BE2C (cell line): ENCODE measurements around the gene OR7A10.

Experiments used
- DNase-seq: peaks from one replicate; pipeline ENCODE4 v3.0.0-alpha.2; 2020
- H3K27me3 ChIP-seq: fragments of 250-450 bp; sonication (Bioruptor Pico); 2 replicates; pipeline ENCODE4 v1.5.1; 2020; ENCODE audit warnings: mild to moderate bottlenecking
- H3K36me3 ChIP-seq: fragments of 250-450 bp; sonication (Bioruptor Pico); 2 replicates; pipeline ENCODE4 v1.5.1; 2020; ENCODE audit warnings: mild to moderate bottlenecking
- H3K4me1 ChIP-seq: fragments of 250-450 bp; sonication (Bioruptor Pico); 2 replicates; pipeline ENCODE4 v1.5.1; 2020
- H3K4me3 ChIP-seq: 2 replicates; pipeline ENCODE4 v1.5.1; 2011; ENCODE audit warnings: low read depth, low read length
- H3K9me3 ChIP-seq: fragments of 250-450 bp; sonication (Bioruptor Pico); 2 replicates; pipeline ENCODE4 v1.5.1; 2020
- TF ChIP-seq, protein P1 (sequence below): IDR thresholded peaks from 2 replicates; pipeline ENCODE4 v1.5.1; 2012; ENCODE audit warnings: mild to moderate bottlenecking, low read depth, low read length

The OR7A10 gene

DNA sequence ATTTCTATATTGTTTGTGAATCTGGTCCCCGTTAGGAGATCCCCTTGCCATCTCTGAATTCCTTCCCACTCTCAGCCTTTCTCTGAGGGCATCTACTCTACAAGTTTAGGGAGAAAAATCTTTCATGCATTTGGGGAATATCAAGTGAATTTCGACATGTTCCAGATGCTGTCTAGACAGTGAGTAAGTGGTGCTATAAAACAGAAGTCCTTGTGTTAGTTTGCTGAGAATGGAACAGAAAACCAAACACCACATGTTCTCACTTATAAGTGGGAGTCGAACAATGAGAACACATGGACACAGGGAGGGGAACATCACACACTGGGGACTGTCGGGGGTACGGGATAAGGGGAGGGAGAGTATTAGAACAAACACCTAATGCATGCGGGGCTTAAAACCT lies 5.1 kb downstream of the OR7A10 start:
- TF ChIP-seq, protein P1, sequence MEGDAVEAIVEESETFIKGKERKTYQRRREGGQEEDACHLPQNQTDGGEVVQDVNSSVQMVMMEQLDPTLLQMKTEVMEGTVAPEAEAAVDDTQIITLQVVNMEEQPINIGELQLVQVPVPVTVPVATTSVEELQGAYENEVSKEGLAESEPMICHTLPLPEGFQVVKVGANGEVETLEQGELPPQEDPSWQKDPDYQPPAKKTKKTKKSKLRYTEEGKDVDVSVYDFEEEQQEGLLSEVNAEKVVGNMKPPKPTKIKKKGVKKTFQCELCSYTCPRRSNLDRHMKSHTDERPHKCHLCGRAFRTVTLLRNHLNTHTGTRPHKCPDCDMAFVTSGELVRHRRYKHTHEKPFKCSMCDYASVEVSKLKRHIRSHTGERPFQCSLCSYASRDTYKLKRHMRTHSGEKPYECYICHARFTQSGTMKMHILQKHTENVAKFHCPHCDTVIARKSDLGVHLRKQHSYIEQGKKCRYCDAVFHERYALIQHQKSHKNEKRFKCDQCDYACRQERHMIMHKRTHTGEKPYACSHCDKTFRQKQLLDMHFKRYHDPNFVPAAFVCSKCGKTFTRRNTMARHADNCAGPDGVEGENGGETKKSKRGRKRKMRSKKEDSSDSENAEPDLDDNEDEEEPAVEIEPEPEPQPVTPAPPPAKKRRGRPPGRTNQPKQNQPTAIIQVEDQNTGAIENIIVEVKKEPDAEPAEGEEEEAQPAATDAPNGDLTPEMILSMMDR = no peak
- no peak for DNase-seq
- Histone ChIP-seq H3K9me3 (no peaks in the 10 kb centered on the region), H3K27me3 (peaks cover 5% of the 10 kb centered on the region; the same call in 1 of the 2 replicates), H3K4me1 (no peaks in the 10 kb centered on the region), H3K36me3 (no peaks in the 10 kb centered on the region), H3K4me3 (no peak overlapping the region)

DNA sequence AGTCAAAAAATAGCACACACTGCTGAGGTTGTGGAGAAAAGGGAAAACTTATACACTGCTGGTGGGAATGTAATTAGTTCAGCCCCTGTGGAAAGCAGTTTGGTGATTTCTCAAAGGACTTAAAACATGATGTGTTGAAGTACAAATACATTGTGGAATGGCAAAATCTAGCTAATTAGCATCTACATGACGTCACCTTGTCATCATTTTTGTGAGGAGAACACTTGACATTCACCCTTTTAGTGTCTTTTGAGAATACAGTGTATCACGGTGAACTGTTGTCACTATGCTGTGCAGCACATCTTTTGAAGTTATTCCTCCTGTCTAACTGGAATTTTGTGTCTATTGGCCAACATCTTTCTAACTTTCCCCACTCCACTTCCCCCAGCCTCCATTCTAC lies 5.6 kb downstream of the OR7A10 start:
- H3K9me3 ChIP-seq = no peaks in the 10 kb centered on the region
- TF ChIP-seq, protein P1 = no peak
- no peak overlapping the region for H3K4me3 ChIP-seq
- no peaks in the 10 kb centered on the region for H3K36me3 ChIP-seq
- no peaks in the 10 kb centered on the region for H3K4me1 ChIP-seq
- DNase-seq = no peak
- H3K27me3 ChIP-seq = peaks cover 5% of the 10 kb centered on the region; the same call in 1 of the 2 replicates

DNA sequence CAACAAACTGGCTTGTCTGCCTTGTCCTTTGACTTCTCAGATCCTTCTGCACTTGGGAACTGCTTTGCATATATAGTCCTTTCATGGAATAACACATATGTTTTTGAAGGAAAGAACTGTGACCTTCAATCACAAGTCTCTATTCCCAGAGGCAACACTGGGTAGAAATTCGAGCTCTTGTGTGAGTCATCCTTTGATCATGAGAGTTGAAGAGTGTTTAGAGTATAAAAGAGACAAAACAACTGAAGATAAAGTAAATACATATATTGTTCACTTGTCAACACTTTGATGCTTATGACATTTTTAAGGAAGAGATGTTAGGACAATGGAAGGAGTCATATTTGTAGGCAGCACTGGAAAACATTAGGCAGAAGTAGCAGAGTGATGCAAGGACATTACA lies 8.5 kb downstream of the OR7A10 start:
- H3K4me1 ChIP-seq = no peaks in the 10 kb centered on the region
- no peaks in the 10 kb centered on the region for H3K9me3 ChIP-seq
- 0 out of 2 replicates have a peak, but pooled peaks cover 5% of the 10 kb centered on the region for H3K27me3 ChIP-seq
- H3K4me3 ChIP-seq = no peak overlapping the region
- no peak for DNase-seq
- TF ChIP-seq, protein P1 = no peak
- no peaks in the 10 kb centered on the region for H3K36me3 ChIP-seq

DNA sequence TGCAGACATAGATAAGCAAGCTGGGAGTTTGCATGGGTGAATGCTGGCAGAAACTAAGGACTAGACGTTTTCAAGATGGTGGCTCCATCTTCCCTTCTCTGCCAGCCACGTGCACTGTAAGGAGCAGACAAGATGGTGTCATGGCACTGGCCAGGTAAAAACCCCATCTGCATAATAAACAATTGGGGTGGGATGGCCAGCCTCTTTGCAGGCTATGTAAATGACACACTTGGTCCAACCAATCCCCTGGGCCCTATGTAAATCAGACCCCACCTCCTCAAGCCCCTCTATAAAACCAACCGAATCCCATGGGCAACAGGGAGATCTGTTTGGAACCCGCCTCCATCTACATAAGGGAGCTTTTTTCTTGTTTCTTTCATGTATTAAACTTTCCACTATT lies 11.3 kb downstream of the OR7A10 start:
- TF ChIP-seq, protein P1 = no peak
- peaks cover 4% of the 10 kb centered on the region; the same call in 1 of the 2 replicates for H3K27me3 ChIP-seq
- H3K4me1 ChIP-seq = no peaks in the 10 kb centered on the region
- H3K36me3 ChIP-seq = no peaks in the 10 kb centered on the region
- H3K4me3 ChIP-seq = no peak overlapping the region
- peak; percentile 5 for DNase-seq
- no peaks in the 10 kb centered on the region for H3K9me3 ChIP-seq

DNA sequence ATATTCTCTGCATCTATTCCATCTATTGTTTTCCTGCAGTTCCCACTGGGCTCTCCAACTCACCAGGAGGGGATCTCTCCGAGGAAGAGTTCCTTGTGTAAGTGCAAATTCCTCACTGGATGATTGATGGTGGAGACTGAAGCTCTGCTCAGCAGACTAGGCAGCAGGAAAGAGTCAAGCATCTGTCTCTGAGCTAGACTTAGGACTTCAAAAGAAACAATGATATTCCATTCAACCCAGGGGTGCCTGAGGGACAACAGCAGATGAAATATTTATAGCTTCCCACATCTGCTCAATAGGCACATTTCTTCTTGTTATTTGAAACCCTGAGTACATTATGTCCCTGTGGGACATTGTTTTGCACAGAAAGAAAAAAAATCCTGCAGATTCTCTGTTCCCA lies 13.7 kb downstream of the OR7A10 start, which contains the start of the genes OR7A5 and OR7C1:
TSS of gene OR7A5 (minus strand) at position 175 of the 400 bp plus-strand sequence. CDS start 6,944 bp downstream, outside the sequence.
TSS of gene OR7C1 (minus strand) at position 175 of the 400 bp plus-strand sequence. CDS start 35,049 bp downstream, outside the sequence.
- Histone ChIP-seq H3K4me1 (no peaks in the 10 kb centered on the region), H3K36me3 (no peaks in the 10 kb centered on the region), H3K27me3 (peaks cover 6% of the 10 kb centered on the region; the same call in 1 of the 2 replicates), H3K4me3 (no peak within 1 kb of the TSS), H3K9me3 (no peaks in the 10 kb centered on the region)
- TF ChIP-seq, protein P1 = no peak
- no peak for DNase-seq

DNA sequence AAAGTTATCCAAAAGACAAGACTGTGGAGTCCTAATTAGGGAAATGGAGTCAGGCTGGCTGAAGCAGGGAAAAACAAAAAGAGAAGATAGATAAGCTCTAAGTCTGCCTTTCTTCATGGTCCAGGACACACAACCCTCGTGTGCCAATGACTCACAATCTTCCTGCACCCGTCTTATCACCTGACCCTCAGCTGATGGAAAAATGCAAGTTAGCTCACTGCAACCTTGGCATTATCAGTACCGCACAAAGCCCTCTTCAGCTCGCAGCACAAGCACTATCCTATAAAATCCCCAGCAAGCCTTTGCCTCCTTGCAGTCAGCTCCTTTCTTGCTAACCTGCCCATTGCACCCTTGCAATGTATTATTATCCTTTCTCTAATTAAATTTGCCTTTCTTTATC lies 18.0 kb downstream of the OR7A10 start:
- Histone ChIP-seq H3K27me3 (peaks cover 15% of the 10 kb centered on the region; the same call in 1 of the 2 replicates), H3K4me1 (no peaks in the 10 kb centered on the region), H3K9me3 (no peaks in the 10 kb centered on the region), H3K4me3 (no peak overlapping the region), H3K36me3 (no peaks in the 10 kb centered on the region)
- no peak for DNase-seq
- TF ChIP-seq, protein P1 = no peak
